SK-N-MC (cell line): Measurements from ENCODE around the gene B4GALNT4.
"Not testable (repeated sequence)": the region's sequence is repeated elsewhere in the genome, so short reads cannot be mapped to it uniquely, and the experiment has no call there.

ENCODE experiments used
- DNase-seq: peaks from one replicate; pipeline ENCODE4 v3.0.0-alpha.2; 2011; ENCODE audit warnings: low read depth, low spot score
- H3K27ac ChIP-seq: fragments of 200-600 bp; sonication (generic); 2 replicates; pipeline ENCODE4 v1.5.1; 2016; ENCODE audit warnings: mixed run types
- H3K36me3 ChIP-seq: fragments of 200-600 bp; sonication (generic); 2 replicates; pipeline ENCODE4 v1.6.1; 2017; ENCODE audit warnings: antibody characterized with exemption, low read length, mixed read lengths; ENCODE audit not compliant: insufficient read depth
- H3K4me3 ChIP-seq: fragments of 200-600 bp; sonication (generic); 2 replicates; pipeline ENCODE4 v1.5.1; 2016
- H3K9ac ChIP-seq: fragments of 200-600 bp; sonication (generic); 2 replicates; pipeline ENCODE4 v1.8.0; 2017; ENCODE audit warnings: mixed run types, mixed read lengths; ENCODE audit not compliant: insufficient read length
- H3K9me3 ChIP-seq: fragments of 200-600 bp; sonication (generic); 2 replicates; pipeline ENCODE4 v1.6.1; 2017; ENCODE audit warnings: low read depth, mild to moderate bottlenecking, antibody characterized with exemption, low read length, moderate library complexity, mixed read lengths
- EZH2 ChIP-seq: fragments of 200-600 bp; sonication (generic); IDR thresholded peaks from one replicate; pipeline ENCODE4 v1.6.1; 2017; ENCODE audit warnings: antibody characterized with exemption
- FOXP2 ChIP-seq: optimal IDR thresholded peaks from 2 replicates; pipeline ENCODE3; 2011; ENCODE audit warnings: mild to moderate bottlenecking, moderate library complexity; ENCODE audit not compliant: insufficient read depth; ENCODE audit errors: extremely low read length, control extremely low read depth
- POLR2AphosphoS5 ChIP-seq: IDR thresholded peaks from 2 replicates; pipeline ENCODE4 v1.6.1; 2012; ENCODE audit warnings: mild to moderate bottlenecking, low read depth, low read length, borderline replicate concordance

The B4GALNT4 gene

GRCh38 chr11:369336-370018, at the start of gene B4GALNT4:
B4GALNT4 (plus strand) TSS chr11:369499; CDS start chr11:369804, 305 bp downstream.
- H3K9ac ChIP-seq, result peak within 1 kb of the TSS; percentile 68

DNA sequence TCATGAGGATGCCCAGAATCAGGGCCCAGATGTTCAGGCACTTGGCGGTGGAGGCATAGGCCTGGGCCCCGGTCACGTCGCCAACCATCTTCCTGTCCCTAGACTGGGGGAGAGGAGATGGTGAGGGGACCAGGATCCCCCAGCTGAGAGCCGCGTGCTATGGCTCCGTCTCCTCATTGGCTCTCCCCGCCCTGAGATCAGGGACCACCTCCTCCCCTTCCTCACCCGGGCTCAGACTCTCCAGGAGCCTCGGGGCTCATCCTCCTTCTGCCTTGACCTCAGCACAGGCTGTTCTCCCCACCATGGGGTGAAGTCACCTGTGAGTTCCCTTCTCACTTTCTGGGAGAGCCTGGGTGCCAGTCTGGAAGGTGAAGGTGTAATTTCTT, 49.4 kb upstream of the B4GALNT4 start:
- not testable (repeated sequence) for H3K9me3 ChIP-seq, H3K9ac ChIP-seq, DNase-seq, H3K36me3 ChIP-seq, H3K27ac ChIP-seq
- 0 out of 2 replicates have a peak, but pooled peaks have one; percentile 5 for TF ChIP-seq POLR2AphosphoS5
- peak overlapping the region; percentile 92 for H3K4me3 ChIP-seq

More at GRCh38 chr11:369336-370018, at the start of gene B4GALNT4:
- no peaks in the 10 kb centered on the region for H3K9me3 ChIP-seq
- H3K4me3 ChIP-seq, result peak within 1 kb of the TSS; percentile 79
- no peak for DNase-seq
- peaks cover 20% of the 10 kb centered on the region; the same call in 1 of the 2 replicates for H3K36me3 ChIP-seq
- H3K27ac ChIP-seq, result no peak within 1 kb of the TSS
- no peak for TF ChIP-seq FOXP2
- no peak for TF ChIP-seq EZH2
- TF ChIP-seq POLR2AphosphoS5, result no peak

- TF ChIP-seq EZH2 (no peak), FOXP2 (no peak), POLR2AphosphoS5 (no peak)
- no peak overlapping the region for H3K4me3 ChIP-seq
- peak overlapping the region; percentile 90 for H3K27ac ChIP-seq
- peak overlapping the region; percentile 43 for H3K9ac ChIP-seq
- no peaks in the 10 kb centered on the region for H3K36me3 ChIP-seq
- no peak for DNase-seq
- H3K9me3 ChIP-seq, result no peaks in the 10 kb centered on the region
Measured at GRCh38 chr11:324156-324555, 45.1 kb upstream of the B4GALNT4 start.

GRCh38 chr11:324593-325517, 44.4 kb upstream of the B4GALNT4 start:
- Histone ChIP-seq H3K4me3 (0 out of 2 replicates have a peak overlapping the region, but pooled peaks have one; percentile 13), H3K27ac (peak overlapping the region; percentile 90), H3K9ac (peak overlapping the region; percentile 43)
- DNase-seq, H3K36me3 ChIP-seq, H3K9me3 ChIP-seq: not testable (repeated sequence)

DNA sequence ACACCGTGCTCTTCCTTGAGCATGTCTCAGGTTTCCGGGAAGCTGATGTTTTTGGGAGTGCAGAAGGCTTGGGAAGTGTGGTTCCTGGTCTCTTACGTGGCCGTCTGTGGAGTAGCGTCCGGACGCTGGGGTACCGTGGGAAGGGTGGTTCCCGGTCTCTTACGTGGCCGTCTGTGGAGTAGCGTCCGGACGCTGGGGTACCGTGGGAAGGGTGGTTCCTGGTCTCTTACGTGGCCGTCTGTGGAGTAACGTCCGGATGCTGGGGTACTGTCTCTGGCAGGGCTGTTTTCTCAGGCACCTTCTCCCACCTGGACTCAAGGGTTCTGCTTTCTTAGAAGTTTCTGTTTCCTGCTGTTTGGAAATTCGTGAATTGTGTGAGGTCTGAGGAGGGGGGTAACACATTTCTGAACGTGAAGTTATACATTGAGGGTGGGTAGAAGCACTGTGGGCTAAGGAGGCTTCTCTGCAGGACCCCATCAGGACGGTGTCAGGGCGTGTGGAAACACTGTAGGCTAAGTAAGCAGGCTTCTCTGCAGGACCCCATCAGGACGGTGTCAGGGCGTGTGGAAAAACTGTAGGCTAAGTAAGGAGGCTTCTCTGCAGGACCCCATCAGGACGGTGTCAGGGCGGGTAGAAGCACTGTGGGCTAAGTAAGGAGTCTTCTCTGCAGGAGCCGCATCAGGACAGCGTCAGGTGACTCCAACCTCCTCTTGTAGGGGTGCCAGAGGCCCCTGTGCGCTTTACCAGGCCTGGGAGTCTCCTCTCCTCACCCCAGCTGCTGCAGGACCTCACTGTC, 43.3 kb upstream of the B4GALNT4 start:
- DNase-seq, result no peak
- Histone ChIP-seq H3K4me3 (no peak overlapping the region), H3K9ac (no peak overlapping the region), H3K36me3 (no peaks in the 10 kb centered on the region), H3K9me3 (no peaks in the 10 kb centered on the region), H3K27ac (peak overlapping the region; percentile 43)
- no peak for TF ChIP-seq POLR2AphosphoS5
- no peak for TF ChIP-seq EZH2
- no peak for TF ChIP-seq FOXP2

GRCh38 chr11:326592-326841, 42.8 kb upstream of the B4GALNT4 start:
- Histone ChIP-seq H3K4me3 (no peak overlapping the region), H3K27ac (peak overlapping the region; percentile 43), H3K36me3 (no peaks in the 10 kb centered on the region), H3K9ac (no peak overlapping the region), H3K9me3 (no peaks in the 10 kb centered on the region)
- TF ChIP-seq FOXP2 (no peak), EZH2 (no peak), POLR2AphosphoS5 (no peak)
- DNase-seq, result no peak

- no peak for DNase-seq
- Histone ChIP-seq H3K27ac (peak overlapping the region; percentile 43), H3K36me3 (no peaks in the 10 kb centered on the region), H3K9ac (peak overlapping the region; percentile 14), H3K9me3 (no peaks in the 10 kb centered on the region), H3K4me3 (no peak overlapping the region)
- TF ChIP-seq EZH2 (no peak), POLR2AphosphoS5 (no peak), FOXP2 (no peak)
Measured at GRCh38 chr11:326842-327580, 42.3 kb upstream of the B4GALNT4 start.

- DNase-seq, result no peak
- H3K36me3 ChIP-seq, result no peaks in the 10 kb centered on the region
- H3K27ac ChIP-seq, result peak overlapping the region; percentile 43; the same call in 1 of the 2 replicates
- H3K9ac ChIP-seq, result peak overlapping the region; percentile 14
- H3K4me3 ChIP-seq, result no peak overlapping the region
- no peak for TF ChIP-seq POLR2AphosphoS5
- no peak for TF ChIP-seq EZH2
- TF ChIP-seq FOXP2, result no peak
- H3K9me3 ChIP-seq, result no peaks in the 10 kb centered on the region
Measured at GRCh38 chr11:327581-327923, 41.7 kb upstream of the B4GALNT4 start.
